ENCODE measurements around the gene MTUS2. TPM values are rescaled to one million over a fixed set of nuclear protein-coding genes. Genes with fewer than 3 reads are reported as not detected.

MTUS2 gene
- total RNA-seq, 6 donors from 2014 or later, result 0.11 to 1.6 (median 0.20) TPM; not detected in 1

GRCh38 chr13:29476046-29476445, 655.9 kb downstream of the MTUS2 start:
- WGBS, 2 donors, result 69 to 77% methylated on average over 3 of the region's 3 CpGs
- TF ChIP-seq CTCF (IDR thresholded peaks at IDR 0.05) (no peak), EP300 (IDR thresholded peaks at IDR 0.05) (no peak), POLR2AphosphoS5 (IDR thresholded peaks at IDR 0.05) (no peak), POLR2A (IDR thresholded peaks at IDR 0.05) (no peak)

GRCh38 chr13:29479716-29480492, 659.8 kb downstream of the MTUS2 start:
- H3K9me3 ChIP-seq, result no peaks in the 10 kb centered on the region
- H3K4me3 ChIP-seq, result no peak overlapping the region
- 77 to 79% methylated on average over 17 to 25 of the region's 25 CpGs for WGBS, 2 donors
- no peaks in the 10 kb centered on the region for H3K4me1 ChIP-seq
- ATAC-seq (ENCODE audit: low FRiP score in 2 of 2) (no peak), DNase-seq (peak in 1 of 2 donors; percentile 82)
- TF ChIP-seq POLR2A (IDR thresholded peaks at IDR 0.05) (no peak), POLR2AphosphoS5 (IDR thresholded peaks at IDR 0.05) (no peak), EP300 (IDR thresholded peaks at IDR 0.05) (no peak), CTCF (IDR thresholded peaks at IDR 0.05) (no peak)
- no peaks in the 10 kb centered on the region for H3K36me3 ChIP-seq
- no peak overlapping the region for H3K27ac ChIP-seq
- no peaks in the 10 kb centered on the region for H3K27me3 ChIP-seq

More at GRCh38 chr13:29476046-29476445, 655.9 kb downstream of the MTUS2 start:
- Histone ChIP-seq H3K4me3 (no peak overlapping the region), H3K9me3 (no peaks in the 10 kb centered on the region), H3K27me3 (no peaks in the 10 kb centered on the region), H3K4me1 (no peaks in the 10 kb centered on the region), H3K36me3 (no peaks in the 10 kb centered on the region), H3K27ac (no peak overlapping the region)
- DNase-seq (no peak), ATAC-seq (ENCODE audit: low FRiP score in 2 of 2) (no peak)

- no peak for ATAC-seq (ENCODE audit: low FRiP score in 2 of 2)
- WGBS, 2 donors, result 80 to 82% methylated on average over 11 of the region's 11 CpGs
- no peaks in the 10 kb centered on the region for H3K9me3 ChIP-seq
- no peaks in the 10 kb centered on the region for H3K4me1 ChIP-seq
- no peak for DNase-seq
- no peak for TF ChIP-seq EP300 (IDR thresholded peaks at IDR 0.05)
- TF ChIP-seq CTCF (IDR thresholded peaks at IDR 0.05), result no peak
- no peak for TF ChIP-seq POLR2AphosphoS5 (IDR thresholded peaks at IDR 0.05)
- TF ChIP-seq POLR2A (IDR thresholded peaks at IDR 0.05), result no peak
- no peaks in the 10 kb centered on the region for H3K36me3 ChIP-seq
- H3K4me3 ChIP-seq, result no peak overlapping the region
- H3K27ac ChIP-seq, result no peak overlapping the region
- no peaks in the 10 kb centered on the region for H3K27me3 ChIP-seq
Measured at GRCh38 chr13:29480893-29481525, 660.9 kb downstream of the MTUS2 start.

- no peak for TF ChIP-seq POLR2A (IDR thresholded peaks at IDR 0.05)
- no peak for TF ChIP-seq EP300 (IDR thresholded peaks at IDR 0.05)
- TF ChIP-seq CTCF (IDR thresholded peaks at IDR 0.05), result no peak
- no peak for TF ChIP-seq POLR2AphosphoS5 (IDR thresholded peaks at IDR 0.05)
- 93 to 94% methylated on average over 5 of the region's 5 CpGs for WGBS, 2 donors
- Histone ChIP-seq H3K36me3 (no peaks in the 10 kb centered on the region), H3K4me1 (no peaks in the 10 kb centered on the region), H3K4me3 (no peak overlapping the region), H3K27ac (no peak overlapping the region), H3K27me3 (no peaks in the 10 kb centered on the region), H3K9me3 (no peaks in the 10 kb centered on the region)
- ATAC-seq (ENCODE audit: low FRiP score in 2 of 2) (no peak), DNase-seq (no peak)
Measured at GRCh38 chr13:29481603-29482002, 661.5 kb downstream of the MTUS2 start.
